ENCODE results near the gene UNC5C.

GRCh38 chr4:95417531-95417930 lies 131.2 kb downstream of the UNC5C start:
- TF ChIP-seq ZNF645 (tag by site-specific recombination; IDR thresholded peaks at IDR 0.05) (no peak), CTCF (tag by site-specific recombination; IDR thresholded peaks at IDR 0.05) (no peak), ZNF18 (tag by site-specific recombination; IDR thresholded peaks at IDR 0.05) (no peak), ZNF433 (tag by site-specific recombination; IDR thresholded peaks at IDR 0.05; ENCODE audit: low read depth) (no peak), ZBTB21 (tag by site-specific recombination; IDR thresholded peaks at IDR 0.05) (no peak), ZSCAN16 (tag by site-specific recombination; IDR thresholded peaks at IDR 0.05) (no peak), ZNF830 (tag by site-specific recombination; IDR thresholded peaks at IDR 0.05; ENCODE audit: low read depth) (no peak), ZNF623 (tag by site-specific recombination; IDR thresholded peaks at IDR 0.05) (no peak), ZNF544 (tag by site-specific recombination; IDR thresholded peaks at IDR 0.05) (no peak), ZNF138 (tag by site-specific recombination; IDR thresholded peaks at IDR 0.05; ENCODE audit: borderline replicate concordance) (no peak), PRDM10 (tag by site-specific recombination; IDR thresholded peaks at IDR 0.05) (no peak)

All from HEK293 (cell line).